Ammon's horn (tissue), 1 donor: ENCODE measurements around the gene SERPINA10.
"Not testable (repeated sequence)": the region's sequence is repeated elsewhere in the genome, so short reads cannot be mapped to it uniquely, and the experiment has no call there.

Experiments
- DNase-seq: peaks from one replicate; pipeline ENCODE4 v3.0.0-alpha.2; 2016; ENCODE audit warnings: low spot score

The SERPINA10 gene

DNA sequence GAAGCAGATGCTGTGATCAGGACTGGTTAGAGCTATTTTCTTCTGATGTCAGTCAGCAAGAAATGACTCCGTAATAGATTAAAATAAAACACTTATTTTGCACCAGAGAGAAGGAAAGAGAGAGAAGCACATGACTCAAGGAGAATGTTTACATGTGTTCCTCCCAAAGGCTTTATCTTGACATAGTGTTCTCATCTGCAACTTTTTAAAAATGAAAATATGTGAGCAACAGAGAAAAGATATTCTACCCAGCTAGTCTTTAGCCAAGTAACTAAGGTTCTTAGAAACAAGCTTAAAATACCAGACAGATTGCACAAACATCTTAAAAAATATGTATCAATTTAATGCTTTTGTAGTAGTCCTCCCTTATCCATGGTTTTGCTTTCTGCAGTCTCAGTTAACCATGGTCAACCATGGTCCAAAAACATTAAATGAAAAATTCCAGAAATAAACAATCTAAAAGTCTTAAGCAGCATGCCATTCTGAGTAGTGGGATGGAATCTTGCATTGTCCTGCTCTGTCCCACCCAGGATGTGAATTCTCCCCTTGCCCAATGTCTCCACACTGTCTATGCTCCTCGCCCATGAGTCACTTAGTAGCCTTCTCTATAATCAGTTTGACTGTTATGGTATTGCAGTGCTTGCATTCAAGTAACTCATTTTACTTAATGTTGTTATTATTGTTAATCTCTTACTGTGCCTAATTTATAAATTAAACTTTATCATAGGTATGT lies 9.9 kb downstream of the SERPINA10 start:
- DNase-seq, result no peak

DNA sequence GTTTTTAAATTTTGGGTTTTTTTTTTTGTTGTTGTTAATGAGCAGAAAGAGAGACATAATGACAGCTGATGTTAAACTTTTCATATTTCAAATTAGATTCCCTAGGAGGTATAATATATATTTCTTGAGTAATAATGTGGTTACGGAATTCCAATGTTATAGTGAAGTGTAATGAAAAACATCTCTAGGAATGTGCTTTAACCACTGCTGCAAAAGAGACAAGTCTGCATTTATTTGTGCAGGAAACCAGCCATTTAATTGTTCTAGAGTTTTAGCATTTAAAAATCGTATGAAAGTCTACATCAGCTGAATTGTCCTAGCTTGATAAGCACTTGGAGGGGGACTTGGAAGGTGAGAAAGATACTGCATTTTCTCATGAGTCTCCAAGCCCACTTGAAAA lies 14.3 kb downstream of the SERPINA10 start:
- DNase-seq, result no peak

- DNase-seq, result not testable (repeated sequence)
Measured at GRCh38 chr14:94276898-94277561, 16.0 kb downstream of the SERPINA10 start.

- peak; percentile 72 for DNase-seq
Measured at GRCh38 chr14:94269156-94269555, 23.9 kb downstream of the SERPINA10 start.

GRCh38 chr14:94268582-94268981 lies 24.5 kb downstream of the SERPINA10 start:
- DNase-seq, result not testable (repeated sequence)

DNA sequence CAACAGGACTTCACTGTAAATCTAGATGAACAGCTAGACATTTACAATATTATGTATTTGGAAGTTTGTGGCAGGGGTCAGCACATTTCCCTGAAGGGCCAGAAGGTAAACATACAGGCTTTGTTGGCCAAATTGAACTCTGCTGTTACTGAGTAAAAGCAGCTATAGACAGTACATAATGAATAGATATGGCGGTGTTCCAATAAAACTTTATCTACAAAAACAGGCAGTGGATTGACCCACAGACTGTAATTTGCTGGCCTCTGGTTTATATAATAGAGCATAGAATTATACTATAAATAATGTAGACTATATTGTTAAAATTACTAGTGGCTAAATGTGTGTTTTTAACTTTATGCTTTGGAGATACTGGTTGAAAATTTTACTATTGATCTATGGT lies 25.7 kb downstream of the SERPINA10 start:
- no peak for DNase-seq

DNA sequence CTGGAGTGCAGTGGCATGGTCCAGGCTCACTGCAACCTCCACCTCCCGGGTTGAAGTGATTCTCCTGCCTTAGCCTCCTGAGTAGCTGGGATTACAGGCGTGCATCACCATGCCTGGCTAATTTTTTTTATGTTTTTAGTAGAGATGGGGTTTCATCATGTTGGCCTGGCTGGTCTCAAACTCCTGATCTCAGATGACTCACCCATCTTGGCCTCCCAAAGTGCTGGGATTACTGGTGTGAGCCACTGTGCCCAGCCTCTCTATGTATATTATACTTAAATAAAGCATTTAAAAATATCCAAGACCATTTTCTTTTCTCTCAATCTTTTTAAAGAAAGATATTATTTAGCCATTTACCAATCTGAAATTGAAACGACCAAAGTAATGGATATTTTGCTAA lies 28.9 kb downstream of the SERPINA10 start:
- not testable (repeated sequence) for DNase-seq

- no peak for DNase-seq
Measured at GRCh38 chr14:94244182-94244581, 48.9 kb downstream of the SERPINA10 start.

GRCh38 chr14:94239406-94239805 lies 53.7 kb downstream of the SERPINA10 start:
- DNase-seq, result peak; percentile 6

DNA sequence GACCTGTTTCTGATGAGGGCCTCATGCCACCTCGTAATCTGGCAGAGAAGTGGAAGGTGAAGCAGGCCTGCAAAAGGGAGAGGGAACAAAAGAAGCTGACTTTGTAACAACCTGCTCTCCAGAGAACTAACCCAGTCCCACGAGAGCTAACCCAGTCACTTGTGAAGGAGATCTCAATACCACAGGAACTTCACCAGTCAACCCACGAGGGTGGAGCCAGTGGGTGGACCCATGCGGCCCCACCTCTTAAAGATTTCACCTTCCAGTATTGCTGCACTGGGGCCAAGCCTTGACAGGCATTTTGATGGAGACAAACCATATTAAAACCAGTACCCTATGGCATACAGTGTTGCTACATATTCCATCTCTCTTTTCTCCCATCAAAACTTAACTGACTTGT lies 55.1 kb downstream of the SERPINA10 start:
- no peak for DNase-seq

DNA sequence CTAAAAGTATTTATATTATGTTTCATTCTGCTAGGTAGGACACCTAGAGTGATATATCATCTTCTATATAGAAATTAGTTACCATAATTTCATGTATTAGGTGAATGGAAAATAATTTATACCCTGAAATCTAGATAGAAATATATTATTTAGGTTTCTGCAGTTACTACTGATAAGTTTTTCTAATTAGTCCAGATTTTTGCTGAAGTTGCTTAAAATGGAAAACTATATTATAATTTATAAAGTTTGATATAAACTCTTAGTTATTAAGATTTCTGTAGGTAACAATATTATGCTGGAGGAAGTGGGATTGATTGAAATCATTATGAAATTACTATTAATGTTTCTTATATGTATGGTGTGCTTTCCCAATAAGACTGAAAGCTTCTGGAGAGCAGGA lies 56.0 kb downstream of the SERPINA10 start:
- no peak for DNase-seq
